Liver (tissue), 3 donors: Measurements from ENCODE around the gene ARHGAP10.

ENCODE experiments used
- FOXA1 ChIP-seq: IDR thresholded peaks from 2 replicates; pipeline ENCODE4 v1.6.1; 2016; ENCODE audit warnings: antibody characterized with exemption
- HNF4G ChIP-seq: IDR thresholded peaks from 2 replicates; pipeline ENCODE4 v1.6.1; 2016; ENCODE audit warnings: antibody characterized with exemption
- JUND ChIP-seq, 2 donors: IDR thresholded peaks; 2 replicates each; pipeline ENCODE4 v1.6.1; 2016; ENCODE audit warnings: antibody characterized with exemption in 2 of 2
- RXRA ChIP-seq, 2 donors: IDR thresholded peaks; 2 replicates each; pipeline ENCODE4 v1.6.1; 2017 to 2018; ENCODE audit warnings: antibody characterized with exemption in 2 of 2, mild to moderate bottlenecking in 1 of 2
- SP1 ChIP-seq: IDR thresholded peaks from 2 replicates; pipeline ENCODE4 v1.6.1; 2018; ENCODE audit warnings: antibody characterized with exemption, mild to moderate bottlenecking
- YY1 ChIP-seq: IDR thresholded peaks from 2 replicates; pipeline ENCODE4 v1.6.1; 2016; ENCODE audit warnings: antibody characterized with exemption, mild to moderate bottlenecking
- TF ChIP-seq, protein P1 (sequence below): IDR thresholded peaks from 2 replicates; pipeline ENCODE4 v1.6.1; 2016; ENCODE audit warnings: antibody characterized with exemption
- TF ChIP-seq, protein P2 (sequence below): fragments of 150-350 bp; IDR thresholded peaks from 2 replicates; pipeline ENCODE4 v1.5.1; 2017; ENCODE audit warnings: improper control_type of control experiment, low read depth, low read length; ENCODE audit not compliant: missing input control
- TF ChIP-seq, protein P3 (sequence below): IDR thresholded peaks from 2 replicates; pipeline ENCODE4 v1.6.1; 2016; ENCODE audit warnings: antibody characterized with exemption, mild to moderate bottlenecking
- TF ChIP-seq, protein P4 (sequence below): IDR thresholded peaks from 2 replicates; pipeline ENCODE4 v1.6.1; 2016; ENCODE audit warnings: antibody characterized with exemption
- TF ChIP-seq, protein P5 (sequence below): IDR thresholded peaks from 2 replicates; pipeline ENCODE4 v1.6.1; 2016; ENCODE audit warnings: antibody characterized with exemption
- donor health status: healthy.
- donor health status: healthy.

DNA sequence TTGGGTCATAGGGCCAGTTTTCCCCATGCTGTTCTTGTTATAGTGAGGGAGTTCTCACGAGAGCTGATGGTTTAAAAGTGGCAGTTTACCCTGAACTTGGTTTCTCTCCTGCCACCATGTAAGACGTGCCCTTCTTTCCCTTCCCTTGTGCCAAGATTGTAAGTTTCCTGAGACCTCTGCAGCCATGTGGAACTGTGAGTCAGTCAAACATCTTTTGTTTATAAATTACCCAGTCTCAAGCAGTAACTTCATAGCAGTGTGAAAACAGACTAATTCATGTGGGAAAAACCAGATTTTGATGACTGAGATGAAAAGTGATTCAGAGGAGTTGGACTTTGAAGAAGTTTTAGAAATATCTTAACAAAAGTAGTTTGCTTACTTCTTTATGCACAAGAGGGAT, 101.4 kb downstream of the ARHGAP10 start:
- TF ChIP-seq, protein P1, sequence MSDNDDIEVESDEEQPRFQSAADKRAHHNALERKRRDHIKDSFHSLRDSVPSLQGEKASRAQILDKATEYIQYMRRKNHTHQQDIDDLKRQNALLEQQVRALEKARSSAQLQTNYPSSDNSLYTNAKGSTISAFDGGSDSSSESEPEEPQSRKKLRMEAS: no peak
- TF ChIP-seq, protein P2, sequence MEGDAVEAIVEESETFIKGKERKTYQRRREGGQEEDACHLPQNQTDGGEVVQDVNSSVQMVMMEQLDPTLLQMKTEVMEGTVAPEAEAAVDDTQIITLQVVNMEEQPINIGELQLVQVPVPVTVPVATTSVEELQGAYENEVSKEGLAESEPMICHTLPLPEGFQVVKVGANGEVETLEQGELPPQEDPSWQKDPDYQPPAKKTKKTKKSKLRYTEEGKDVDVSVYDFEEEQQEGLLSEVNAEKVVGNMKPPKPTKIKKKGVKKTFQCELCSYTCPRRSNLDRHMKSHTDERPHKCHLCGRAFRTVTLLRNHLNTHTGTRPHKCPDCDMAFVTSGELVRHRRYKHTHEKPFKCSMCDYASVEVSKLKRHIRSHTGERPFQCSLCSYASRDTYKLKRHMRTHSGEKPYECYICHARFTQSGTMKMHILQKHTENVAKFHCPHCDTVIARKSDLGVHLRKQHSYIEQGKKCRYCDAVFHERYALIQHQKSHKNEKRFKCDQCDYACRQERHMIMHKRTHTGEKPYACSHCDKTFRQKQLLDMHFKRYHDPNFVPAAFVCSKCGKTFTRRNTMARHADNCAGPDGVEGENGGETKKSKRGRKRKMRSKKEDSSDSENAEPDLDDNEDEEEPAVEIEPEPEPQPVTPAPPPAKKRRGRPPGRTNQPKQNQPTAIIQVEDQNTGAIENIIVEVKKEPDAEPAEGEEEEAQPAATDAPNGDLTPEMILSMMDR: no peak
- TF ChIP-seq RXRA (IDR thresholded peaks at IDR 0.05) (no peak), HNF4G (no peak), SP1 (no peak), YY1 (no peak), JUND (IDR thresholded peaks at IDR 0.05) (no peak), FOXA1 (no peak)
- TF ChIP-seq, protein P3, sequence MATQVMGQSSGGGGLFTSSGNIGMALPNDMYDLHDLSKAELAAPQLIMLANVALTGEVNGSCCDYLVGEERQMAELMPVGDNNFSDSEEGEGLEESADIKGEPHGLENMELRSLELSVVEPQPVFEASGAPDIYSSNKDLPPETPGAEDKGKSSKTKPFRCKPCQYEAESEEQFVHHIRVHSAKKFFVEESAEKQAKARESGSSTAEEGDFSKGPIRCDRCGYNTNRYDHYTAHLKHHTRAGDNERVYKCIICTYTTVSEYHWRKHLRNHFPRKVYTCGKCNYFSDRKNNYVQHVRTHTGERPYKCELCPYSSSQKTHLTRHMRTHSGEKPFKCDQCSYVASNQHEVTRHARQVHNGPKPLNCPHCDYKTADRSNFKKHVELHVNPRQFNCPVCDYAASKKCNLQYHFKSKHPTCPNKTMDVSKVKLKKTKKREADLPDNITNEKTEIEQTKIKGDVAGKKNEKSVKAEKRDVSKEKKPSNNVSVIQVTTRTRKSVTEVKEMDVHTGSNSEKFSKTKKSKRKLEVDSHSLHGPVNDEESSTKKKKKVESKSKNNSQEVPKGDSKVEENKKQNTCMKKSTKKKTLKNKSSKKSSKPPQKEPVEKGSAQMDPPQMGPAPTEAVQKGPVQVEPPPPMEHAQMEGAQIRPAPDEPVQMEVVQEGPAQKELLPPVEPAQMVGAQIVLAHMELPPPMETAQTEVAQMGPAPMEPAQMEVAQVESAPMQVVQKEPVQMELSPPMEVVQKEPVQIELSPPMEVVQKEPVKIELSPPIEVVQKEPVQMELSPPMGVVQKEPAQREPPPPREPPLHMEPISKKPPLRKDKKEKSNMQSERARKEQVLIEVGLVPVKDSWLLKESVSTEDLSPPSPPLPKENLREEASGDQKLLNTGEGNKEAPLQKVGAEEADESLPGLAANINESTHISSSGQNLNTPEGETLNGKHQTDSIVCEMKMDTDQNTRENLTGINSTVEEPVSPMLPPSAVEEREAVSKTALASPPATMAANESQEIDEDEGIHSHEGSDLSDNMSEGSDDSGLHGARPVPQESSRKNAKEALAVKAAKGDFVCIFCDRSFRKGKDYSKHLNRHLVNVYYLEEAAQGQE: no peak
- TF ChIP-seq, protein P4, sequence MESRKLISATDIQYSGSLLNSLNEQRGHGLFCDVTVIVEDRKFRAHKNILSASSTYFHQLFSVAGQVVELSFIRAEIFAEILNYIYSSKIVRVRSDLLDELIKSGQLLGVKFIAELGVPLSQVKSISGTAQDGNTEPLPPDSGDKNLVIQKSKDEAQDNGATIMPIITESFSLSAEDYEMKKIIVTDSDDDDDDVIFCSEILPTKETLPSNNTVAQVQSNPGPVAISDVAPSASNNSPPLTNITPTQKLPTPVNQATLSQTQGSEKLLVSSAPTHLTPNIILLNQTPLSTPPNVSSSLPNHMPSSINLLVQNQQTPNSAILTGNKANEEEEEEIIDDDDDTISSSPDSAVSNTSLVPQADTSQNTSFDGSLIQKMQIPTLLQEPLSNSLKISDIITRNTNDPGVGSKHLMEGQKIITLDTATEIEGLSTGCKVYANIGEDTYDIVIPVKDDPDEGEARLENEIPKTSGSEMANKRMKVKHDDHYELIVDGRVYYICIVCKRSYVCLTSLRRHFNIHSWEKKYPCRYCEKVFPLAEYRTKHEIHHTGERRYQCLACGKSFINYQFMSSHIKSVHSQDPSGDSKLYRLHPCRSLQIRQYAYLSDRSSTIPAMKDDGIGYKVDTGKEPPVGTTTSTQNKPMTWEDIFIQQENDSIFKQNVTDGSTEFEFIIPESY: no peak
- TF ChIP-seq, protein P5, sequence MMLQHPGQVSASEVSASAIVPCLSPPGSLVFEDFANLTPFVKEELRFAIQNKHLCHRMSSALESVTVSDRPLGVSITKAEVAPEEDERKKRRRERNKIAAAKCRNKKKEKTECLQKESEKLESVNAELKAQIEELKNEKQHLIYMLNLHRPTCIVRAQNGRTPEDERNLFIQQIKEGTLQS: no peak
